K562 (cell line): Measurements from ENCODE around the gene GABARAPL1. TPM values are rescaled to one million over a fixed set of nuclear protein-coding genes. Genes with fewer than 3 reads are reported as not detected.

Source experiments
- ATAC-seq: fragments of 200-7000 bp; cut with Tn5 transposase; 3 replicates; pipeline ENCODE4 v1.9.1; 2020; ENCODE audit warnings: moderate library complexity
- BruUV-seq: library from RNA; stranded (reverse); fragments of 400-500 nt; replicated peaks from 2 replicates; lab custom pipeline; 2021; lab: Mats Ljungman, UMichigan
- CTCF ChIA-PET: fragments of 300-600 bp; formaldehyde crosslinking; extraction: SDS; loops from one replicate; lab custom pipeline; 2021; ENCODE audit warnings: low intra/inter-chr PET ratio; lab: Yijun Ruan, JAX
- POLR2A ChIA-PET: fragments of 300-600, 350-650 bp; sonication (Branson Sonifier 250); formaldehyde crosslinking; extraction: SDS; loops from one replicate; lab custom pipeline; 2021; ENCODE audit warnings: antibody characterized with exemption, inconsistent platforms; lab: Yijun Ruan, JAX
- DNase-seq, 4 experiments: peaks; one replicate each; pipeline versions ENCODE4 v3.0.0 to v3.0.0-alpha.2; 2011 to 2018; ENCODE audit warnings: low spot score in 3 of 4, mixed read lengths in 3 of 4; ENCODE audit errors: extremely low read depth in 1 of 4
- FAIRE-seq: peaks from 2 replicates; lab custom pipeline; 2011; peaks lifted over from hg19 to GRCh38; lab: Jason Lieb, UNC
- H2AFZ ChIP-seq: 2 replicates; pipeline ENCODE4 v1.6.0; 2011; ENCODE audit warnings: low read depth, low read length, control low read depth, inconsistent platforms
- H3K27ac ChIP-seq: fragments of 200-600 bp; 3 replicates; pipeline ENCODE4 v1.8.0; 2011; ENCODE audit warnings: low read depth, mild to moderate bottlenecking, control low read depth, inconsistent platforms, low read length, moderate library complexity, mixed read lengths; ENCODE audit errors: extremely low read depth
- H3K27me3 ChIP-seq, 2 experiments: fragments of 300-600 bp in 1 of 2; 2 replicates in 1 of 2; 3 replicates in 1 of 2; pipeline versions ENCODE4 v1.6.0 to v1.8.0; 2011; ENCODE audit warnings: inconsistent platforms in 2 of 2, low read length in 2 of 2, mild to moderate bottlenecking in 1 of 2, mixed read lengths in 1 of 2, moderate library complexity in 1 of 2; ENCODE audit not compliant: control insufficient read depth in 2 of 2, insufficient read depth in 2 of 2
- H3K36me3 ChIP-seq: fragments of 300-600 bp; 3 replicates; pipeline ENCODE4 v1.8.0; 2011; ENCODE audit warnings: mild to moderate bottlenecking, low read length, inconsistent platforms; ENCODE audit not compliant: control insufficient read depth, insufficient read depth
- H3K4me1 ChIP-seq, 2 experiments: fragments of 200-600 bp in 1 of 2; replicated peaks in 1 of 2; 2 replicates in 1 of 2; 3 replicates in 1 of 2; pipeline versions ENCODE4 v1.5.1 to v1.8.0; 2011; ENCODE audit warnings: inconsistent platforms in 2 of 2, low read length in 2 of 2, mild to moderate bottlenecking in 1 of 2, mixed read lengths in 1 of 2, moderate library complexity in 1 of 2; ENCODE audit not compliant: control insufficient read depth in 2 of 2, insufficient read depth in 2 of 2
- H3K4me2 ChIP-seq: 2 replicates; pipeline ENCODE4 v1.6.1; 2011; ENCODE audit warnings: low read length, control low read depth, inconsistent platforms, mixed read lengths; ENCODE audit not compliant: insufficient read depth
- H3K4me3 ChIP-seq: fragments of 200-600 bp; sonication (generic), shearing (Covaris generic); 2 replicates; pipeline ENCODE4 v1.5.1; 2016; ENCODE audit warnings: control low read depth, inconsistent platforms
- H3K79me2 ChIP-seq: fragments of 200-600 bp; 3 replicates; pipeline ENCODE4 v1.8.0; 2011; ENCODE audit warnings: low read length, inconsistent platforms; ENCODE audit not compliant: control insufficient read depth, insufficient read depth
- H3K9ac ChIP-seq, 2 experiments: 2 replicates each; pipeline versions ENCODE4 v1.6.0 to v1.6.1; 2011; ENCODE audit warnings: low read depth in 2 of 2, low read length in 2 of 2, control low read depth in 1 of 2, inconsistent platforms in 1 of 2, mild to moderate bottlenecking in 1 of 2, mixed read lengths in 1 of 2; ENCODE audit not compliant: insufficient read depth in 1 of 2
- H3K9me1 ChIP-seq: one replicate; pipeline ENCODE4 v1.6.0; 2011; ENCODE audit warnings: inconsistent platforms, mild to moderate bottlenecking, low read length, moderate library complexity; ENCODE audit not compliant: control insufficient read depth, insufficient read depth
- H3K9me3 ChIP-seq: replicated peaks from 2 replicates; pipeline ENCODE4 v1.5.1; 2011; ENCODE audit warnings: low read depth, low read length, inconsistent platforms; ENCODE audit not compliant: control insufficient read depth, insufficient read depth
- H4K20me1 ChIP-seq: replicated peaks from 2 replicates; pipeline ENCODE4 v1.6.1; 2011; ENCODE audit warnings: low read length, inconsistent platforms, mixed read lengths; ENCODE audit not compliant: control insufficient read depth, insufficient read depth
- ADNP ChIP-seq: fragments of 200-800 bp; sonication (Bioruptor generic); IDR thresholded peaks from 2 replicates; pipeline ENCODE4 v1.6.1; 2016; ENCODE audit warnings: missing genetic modification characterization, missing compliant biosample characterization
- BCL6 ChIP-seq: fragments of 250-450 bp; sonication (Bioruptor Pico); IDR thresholded peaks from 2 replicates; pipeline ENCODE4 v1.4.0; 2020
- GABPB1 ChIP-seq: sonication (generic); formaldehyde crosslinking; IDR thresholded peaks from 2 replicates; pipeline ENCODE4 v1.8.0; 2022; ENCODE audit warnings: mild to moderate bottlenecking, missing genetic modification reagents
- GATA2 ChIP-seq: sonication (generic); formaldehyde crosslinking; IDR thresholded peaks from 2 replicates; pipeline ENCODE4 v1.4.0; 2020; ENCODE audit warnings: mild to moderate bottlenecking, missing genetic modification reagents
- KDM4B ChIP-seq, 2 experiments: fragments of 450-650 bp in 1 of 2; sonication (generic) in 1 of 2; IDR thresholded peaks; 2 replicates each; pipeline ENCODE4 v1.6.1; 2016 to 2017; ENCODE audit warnings: borderline replicate concordance in 2 of 2, antibody characterized with exemption in 1 of 2, low read depth in 1 of 2, mild to moderate bottlenecking in 1 of 2
- NCOA2 ChIP-seq, 2 experiments: fragments of 450-650 bp; IDR thresholded peaks; 2 replicates each; pipeline ENCODE4 v1.6.1; 2018; ENCODE audit warnings: mild to moderate bottlenecking in 2 of 2, moderate library complexity in 1 of 2; ENCODE audit not compliant: partially characterized antibody in 2 of 2
- TEAD1 ChIP-seq, 2 experiments: fragments of 450-650 bp in 1 of 2; sonication (generic) in 1 of 2; formaldehyde crosslinking; IDR thresholded peaks; 2 replicates each; pipeline versions ENCODE4 v1.4.0 to v1.8.0; 2020 to 2022; ENCODE audit warnings: mild to moderate bottlenecking in 2 of 2, missing genetic modification reagents in 1 of 2
- ZBTB2 ChIP-seq: fragments of 450-650 bp; IDR thresholded peaks from 2 replicates; pipeline ENCODE4 v1.6.1; 2016; ENCODE audit warnings: antibody characterized with exemption
- ZBTB49 ChIP-seq: sonication (generic); formaldehyde crosslinking; IDR thresholded peaks from 2 replicates; pipeline ENCODE4 v1.8.0; 2022; ENCODE audit warnings: missing genetic modification reagents, mild to moderate bottlenecking, borderline replicate concordance
- ZNF124 ChIP-seq: sonication (generic); formaldehyde crosslinking; IDR thresholded peaks from 2 replicates; pipeline ENCODE4 v1.8.1; 2022; ENCODE audit warnings: missing genetic modification reagents
- ZNF24 ChIP-seq: fragments of 450-650 bp; IDR thresholded peaks from 2 replicates; pipeline ENCODE4 v1.6.1; 2016
- ZNF280B ChIP-seq: fragments of 250-450 bp; sonication (Bioruptor Pico); IDR thresholded peaks from 2 replicates; pipeline ENCODE4 v1.5.1; 2021; ENCODE audit warnings: mild to moderate bottlenecking
- WGBS: fragments of 100-300 bp; shearing (Covaris generic); methylation state at CpG from one replicate; pipeline ENCODE4 v1.1.6; 2016; ENCODE audit warnings: low coverage, mixed read lengths; ENCODE audit not compliant: insufficient coverage; ENCODE audit errors: missing lambda C conversion rate; 5-methylcytosine and 5-hydroxymethylcytosine counted together
- in situ Hi-C: fragments of 300-500 bp; cut with MboI; formaldehyde crosslinking; loops from 4 replicates; pipeline ENCODE4 v1.15.0; 2018; ENCODE audit warnings: inconsistent platforms, mixed read lengths
- intact Hi-C: fragments of 100-400 bp; cut with micrococcal nuclease; formaldehyde crosslinking; loops from 2 replicates; pipeline ENCODE4 v1.14.2; 2022
- polyA plus RNA-seq, 8 experiments: library from polyadenylated mRNA; depleted of rRNA in 4 of 8; stranded (reverse) in 5 of 8; unstranded in 3 of 8; fragments of >200 nt; fragmentation: Nextera tagmentation in 2 of 8; fragmentation: Illumina TruSeq in 1 of 8; extraction: Ambion mirVana in 2 of 8; extraction: Trizol in 1 of 8; gene quantifications; 2 replicates each; pipeline versions ENCODE4 v1.2.1 to v1.2.3, GENCODE V29; 2011 to 2014; ENCODE audit warnings: inconsistent platforms in 1 of 8, missing spikeins in 1 of 8
- total RNA-seq, 7 experiments: library from RNA; depleted of rRNA in 6 of 7; stranded (reverse); fragments of >200 nt in 6 of 7; fragmentation: Illumina TruSeq in 2 of 7; extraction: Trizol in 2 of 7; gene quantifications; 2 replicates each; pipeline versions ENCODE4 v1.2.1 to v1.2.3, GENCODE V29; 2011 to 2021; ENCODE audit warnings: low replicate concordance in 1 of 7

Gene GABARAPL1
- total and polyA plus RNA-seq, 9 of the 15 experiments (the other 6 are each of a cell fraction or from before 2014, with no cell fraction given) = 2.3 to 15.9 (median 11.3) TPM

- intact Hi-C loops (no loop called here), in situ Hi-C loops (no loop called here)
- no peaks in the 10 kb centered on the region for H3K36me3 ChIP-seq
- ChIA-PET CTCF (interaction anchor here (0.6 to 0.7 kb wide), 2 partner anchors 35 to 37 kb away, joined by 3 to 4 read pairs; no protein-coding TSS in a partner anchor), POLR2A (interaction anchor here (0.6 kb wide), 1 partner anchor 372 kb away, joined by 3 read pairs; no protein-coding TSS in a partner anchor)
- H3K27me3 ChIP-seq = peaks cover 0 to 19% of the 10 kb centered on the region in 2 experiments; a peak in 2 of 5 replicates
- no TSS peak for BruUV-seq
- no peaks in the 10 kb centered on the region for H3K79me2 ChIP-seq
- ATAC-seq (no peak), DNase-seq (no peak), FAIRE-seq (no peak)
- no peaks in the 10 kb centered on the region for H3K9me3 ChIP-seq
- H3K4me3 ChIP-seq = no peak overlapping the region
- 0 out of 2 replicates have a peak, but pooled peaks cover 3% of the 10 kb centered on the region for H4K20me1 ChIP-seq
- no peaks in the 10 kb centered on the region; a peak in 1 of 5 replicates for H3K4me1 ChIP-seq
- H3K9ac ChIP-seq = no peak overlapping the region
- no peaks in the 10 kb centered on the region for H3K9me1 ChIP-seq
- H2AFZ ChIP-seq = no peak overlapping the region
- no peak overlapping the region for H3K27ac ChIP-seq
- 2% methylated on average over 5 of the region's 5 CpGs for WGBS
- no peak overlapping the region for H3K4me2 ChIP-seq
- no peak for TF ChIP-seq ZBTB2
- TF ChIP-seq TEAD1 (CRISPR knock-in tag; IDR thresholded peaks at IDR 0.05) = no peak
- no peak for TF ChIP-seq GABPB1 (CRISPR knock-in tag)
- TF ChIP-seq ADNP (tag) = no peak
- no peak for TF ChIP-seq GATA2 (CRISPR knock-in tag)
- no peak for TF ChIP-seq ZBTB49
- no peak for TF ChIP-seq KDM4B (IDR thresholded peaks at IDR 0.05; ENCODE audit: borderline replicate concordance in 2 of 2, low read depth in 1 of 2)
- no peak for TF ChIP-seq ZNF24
- TF ChIP-seq ZNF280B (CRISPR knock-in tag) = no peak
- no peak for TF ChIP-seq BCL6
- no peak for TF ChIP-seq ZNF124 (CRISPR knock-in tag)
- TF ChIP-seq NCOA2 (IDR thresholded peaks at IDR 0.05; ENCODE audit: partially characterized antibody in 2 of 2) = no peak
Observed at GRCh38 chr12:10189653-10190052, 23.0 kb upstream of the GABARAPL1 start.
